ENCODE measurements around the gene NRDE2. TPM values are rescaled to one million over a fixed set of nuclear protein-coding genes. Genes with fewer than 3 reads are reported as not detected.

Gene NRDE2
- total and polyA plus RNA-seq, 4 donors: 5.6 to 20.0 (median 13.7) TPM

- no peak for TF ChIP-seq FOXA2 (IDR thresholded peaks at IDR 0.05)
Measured at GRCh38 chr14:90246936-90247335, 84.8 kb downstream of the NRDE2 start.

GRCh38 chr14:90242444-90242843 lies 89.3 kb downstream of the NRDE2 start:
- no peaks in the 10 kb centered on the region for H3K36me3 ChIP-seq (ENCODE audit: control insufficient read depth in 4 of 4, insufficient read depth in 3 of 4, low read depth in 1 of 4, low read length in 3 of 4)
- no peak overlapping the region for H3K4me3 ChIP-seq (ENCODE audit: low read depth in 1 of 3, low read length in 3 of 3)
- peaks cover 19 to 31% (median 20%) of the 10 kb centered on the region in 4 donors for H3K9me3 ChIP-seq (ENCODE audit: control insufficient read depth in 4 of 4, low read length in 3 of 4)

More at GRCh38 chr14:90246936-90247335, 84.8 kb downstream of the NRDE2 start:
- Histone ChIP-seq H3K9me3 (ENCODE audit: control insufficient read depth in 4 of 4, low read length in 3 of 4) (no peaks in the 10 kb centered on the region), H3K9ac (ENCODE audit: low read depth in 1 of 2, low read length in 2 of 2) (no peak overlapping the region), H3K27ac (ENCODE audit: low read depth in 1 of 2, low read length in 2 of 2) (no peak overlapping the region), H3K27me3 (ENCODE audit: control insufficient read depth in 4 of 4, insufficient read depth in 4 of 4, low read length in 3 of 4) (no peaks in the 10 kb centered on the region), H3K4me1 (ENCODE audit: control insufficient read depth in 4 of 4, insufficient read depth in 4 of 4, low read length in 3 of 4) (no peaks in the 10 kb centered on the region), H3K36me3 (ENCODE audit: control insufficient read depth in 4 of 4, insufficient read depth in 3 of 4, low read depth in 1 of 4, low read length in 3 of 4) (no peaks in the 10 kb centered on the region), H3K4me3 (ENCODE audit: low read depth in 1 of 3, low read length in 3 of 3) (no peak overlapping the region)
- DNase-seq (ENCODE audit: low spot score): no peak
- WGBS: 86% methylated on average over 4 of the region's 4 CpGs

GRCh38 chr14:90239139-90239538 lies 92.6 kb downstream of the NRDE2 start:
- Histone ChIP-seq H3K9me3 (ENCODE audit: control insufficient read depth in 4 of 4, low read length in 3 of 4) (peaks cover 19 to 31% (median 20%) of the 10 kb centered on the region in 4 donors), H3K36me3 (ENCODE audit: control insufficient read depth in 4 of 4, insufficient read depth in 3 of 4, low read depth in 1 of 4, low read length in 3 of 4) (no peaks in the 10 kb centered on the region), H3K27me3 (ENCODE audit: control insufficient read depth in 4 of 4, insufficient read depth in 4 of 4, low read length in 3 of 4) (no peaks in the 10 kb centered on the region), H3K4me1 (ENCODE audit: control insufficient read depth in 4 of 4, insufficient read depth in 4 of 4, low read length in 3 of 4) (peaks cover 0 to 3% (median 2%) of the 10 kb centered on the region in 4 donors), H3K9ac (ENCODE audit: low read depth in 1 of 2, low read length in 2 of 2) (no peak overlapping the region), H3K4me3 (ENCODE audit: low read depth in 1 of 3, low read length in 3 of 3) (peak overlapping the region in 1 of 3 donors; percentile 5), H3K27ac (ENCODE audit: low read depth in 1 of 2, low read length in 2 of 2) (no peak overlapping the region)
- 78% methylated on average over 3 of the region's 3 CpGs for WGBS
- DNase-seq (ENCODE audit: low spot score): no peak
- TF ChIP-seq HNF4A (conservative IDR thresholded peaks at IDR 0.05) (no peak), CTCF (IDR thresholded peaks at IDR 0.05; ENCODE audit: low read depth, low read length, missing input control) (no peak), RAD21 (IDR thresholded peaks at IDR 0.05) (no peak), FOXA2 (IDR thresholded peaks at IDR 0.05) (no peak), SP1 (IDR thresholded peaks at IDR 0.05) (no peak), TAF1 (conservative IDR thresholded peaks at IDR 0.05) (no peak), YY1 (IDR thresholded peaks at IDR 0.05) (no peak), ZBTB33 (IDR thresholded peaks at IDR 0.05) (no peak), ATF3 (IDR thresholded peaks at IDR 0.05) (no peak), REST (IDR thresholded peaks at IDR 0.05) (no peak), JUND (IDR thresholded peaks at IDR 0.05) (no peak), FOXA1 (IDR thresholded peaks at IDR 0.05) (no peak), EGR1 (IDR thresholded peaks at IDR 0.05; ENCODE audit: low read depth in 2 of 2) (no peak), MAX (IDR thresholded peaks at IDR 0.05) (no peak)

More at GRCh38 chr14:90242444-90242843, 89.3 kb downstream of the NRDE2 start:
- H3K27me3 ChIP-seq (ENCODE audit: control insufficient read depth in 4 of 4, insufficient read depth in 4 of 4, low read length in 3 of 4): no peaks in the 10 kb centered on the region
- TF ChIP-seq FOXA2 (IDR thresholded peaks at IDR 0.05) (no peak), NR2F2 (IDR thresholded peaks at IDR 0.05) (no peak), CTCF (IDR thresholded peaks at IDR 0.05; ENCODE audit: low read depth, low read length, missing input control) (no peak), GABPA (IDR thresholded peaks at IDR 0.05 in 1 of 2, conservative IDR thresholded peaks at IDR 0.05 in 1 of 2) (no peak)
- no peak overlapping the region for H3K9ac ChIP-seq (ENCODE audit: low read depth in 1 of 2, low read length in 2 of 2)
- H3K4me1 ChIP-seq (ENCODE audit: control insufficient read depth in 4 of 4, insufficient read depth in 4 of 4, low read length in 3 of 4): no peaks in the 10 kb centered on the region
- no peak for DNase-seq (ENCODE audit: low spot score)
- no peak overlapping the region for H3K27ac ChIP-seq (ENCODE audit: low read depth in 1 of 2, low read length in 2 of 2)
